Measurements from ENCODE around the gene CACNA1C. TPM values are rescaled to one million over a fixed set of nuclear protein-coding genes. Genes with fewer than 3 reads are reported as not detected.

Gene CACNA1C
- total and polyA plus RNA-seq, 2 donors = 0.71 TPM

DNA sequence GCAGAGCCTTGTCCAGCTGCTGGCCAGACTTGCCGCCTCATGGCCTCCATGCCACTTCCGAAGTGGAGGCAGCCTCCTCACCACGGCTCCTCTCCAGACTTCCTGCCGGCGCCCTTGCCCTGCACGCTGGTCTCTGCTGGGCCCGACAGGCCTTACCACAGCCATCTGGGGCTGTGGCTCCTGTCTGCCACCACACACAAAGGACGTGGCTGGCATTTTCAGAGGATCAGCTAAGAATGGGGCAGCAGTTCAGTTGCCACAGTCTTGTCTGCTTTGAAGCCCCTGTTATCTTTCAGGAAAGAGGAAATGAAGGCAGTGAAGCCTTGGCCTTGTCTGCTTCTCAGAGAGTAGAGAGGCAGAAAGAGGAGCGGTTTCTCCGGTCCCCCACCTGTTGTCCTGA, 564.0 kb downstream of the CACNA1C start:
- H3K27me3 ChIP-seq (ENCODE audit: control insufficient read depth in 2 of 2, insufficient read depth in 1 of 2, low read length in 1 of 2) = peaks cover 0 to 4% of the 10 kb centered on the region in 2 donors
- H3K4me3 ChIP-seq (ENCODE audit: low read length in 2 of 2) = no peak overlapping the region
- no peak overlapping the region for H3K27ac ChIP-seq (ENCODE audit: low read depth in 1 of 2, low read length in 1 of 2)
- no peaks in the 10 kb centered on the region for H3K9me3 ChIP-seq (ENCODE audit: control insufficient read depth in 2 of 2, insufficient read depth in 1 of 2, low read length in 1 of 2)
- WGBS = 11% methylated on average over 10 of the region's 10 CpGs
- H3K4me1 ChIP-seq (ENCODE audit: control insufficient read depth in 2 of 2, insufficient read depth in 2 of 2, low read length in 2 of 2) = peaks cover 2 to 38% of the 10 kb centered on the region in 2 donors
- H3K36me3 ChIP-seq (ENCODE audit: control insufficient read depth in 2 of 2, insufficient read depth in 2 of 2, low read length in 1 of 2) = no peaks in the 10 kb centered on the region
- peak in 1 of 9 donors; percentile 18 for DNase-seq (ENCODE audit: low read depth in 6 of 9, low spot score in 9 of 9)

DNA sequence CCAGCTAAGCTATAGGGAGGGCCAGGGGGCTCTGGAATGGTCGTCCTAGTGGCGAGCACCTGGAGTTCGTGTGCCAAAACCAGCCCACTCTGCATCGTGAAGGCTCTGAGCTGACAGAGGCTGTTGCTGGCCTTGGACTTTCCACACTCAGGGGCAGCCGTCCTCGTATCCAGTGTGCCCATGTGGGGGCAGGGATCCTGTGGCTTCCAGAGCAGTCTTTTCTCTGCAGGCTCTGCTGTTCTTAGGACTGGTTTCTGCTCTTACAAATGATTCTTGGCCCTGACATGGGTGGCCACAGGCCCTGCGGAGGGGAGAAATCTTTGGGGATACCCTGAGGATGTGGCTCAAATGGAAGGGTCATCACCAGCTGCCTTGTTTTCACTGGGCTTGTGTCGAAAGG, 564.6 kb downstream of the CACNA1C start:
- H3K9me3 ChIP-seq (ENCODE audit: control insufficient read depth in 2 of 2, insufficient read depth in 1 of 2, low read length in 1 of 2) = no peaks in the 10 kb centered on the region
- no peaks in the 10 kb centered on the region for H3K36me3 ChIP-seq (ENCODE audit: control insufficient read depth in 2 of 2, insufficient read depth in 2 of 2, low read length in 1 of 2)
- H3K4me1 ChIP-seq (ENCODE audit: control insufficient read depth in 2 of 2, insufficient read depth in 2 of 2, low read length in 2 of 2) = peaks cover 2 to 38% of the 10 kb centered on the region in 2 donors
- DNase-seq (ENCODE audit: low read depth in 6 of 9, low spot score in 9 of 9) = no peak
- no peak overlapping the region for H3K27ac ChIP-seq (ENCODE audit: low read depth in 1 of 2, low read length in 1 of 2)
- no peak overlapping the region for H3K4me3 ChIP-seq (ENCODE audit: low read length in 2 of 2)
- WGBS = 75% methylated on average over 8 of the region's 8 CpGs
- H3K27me3 ChIP-seq (ENCODE audit: control insufficient read depth in 2 of 2, insufficient read depth in 1 of 2, low read length in 1 of 2) = peaks cover 0 to 4% of the 10 kb centered on the region in 2 donors

DNA sequence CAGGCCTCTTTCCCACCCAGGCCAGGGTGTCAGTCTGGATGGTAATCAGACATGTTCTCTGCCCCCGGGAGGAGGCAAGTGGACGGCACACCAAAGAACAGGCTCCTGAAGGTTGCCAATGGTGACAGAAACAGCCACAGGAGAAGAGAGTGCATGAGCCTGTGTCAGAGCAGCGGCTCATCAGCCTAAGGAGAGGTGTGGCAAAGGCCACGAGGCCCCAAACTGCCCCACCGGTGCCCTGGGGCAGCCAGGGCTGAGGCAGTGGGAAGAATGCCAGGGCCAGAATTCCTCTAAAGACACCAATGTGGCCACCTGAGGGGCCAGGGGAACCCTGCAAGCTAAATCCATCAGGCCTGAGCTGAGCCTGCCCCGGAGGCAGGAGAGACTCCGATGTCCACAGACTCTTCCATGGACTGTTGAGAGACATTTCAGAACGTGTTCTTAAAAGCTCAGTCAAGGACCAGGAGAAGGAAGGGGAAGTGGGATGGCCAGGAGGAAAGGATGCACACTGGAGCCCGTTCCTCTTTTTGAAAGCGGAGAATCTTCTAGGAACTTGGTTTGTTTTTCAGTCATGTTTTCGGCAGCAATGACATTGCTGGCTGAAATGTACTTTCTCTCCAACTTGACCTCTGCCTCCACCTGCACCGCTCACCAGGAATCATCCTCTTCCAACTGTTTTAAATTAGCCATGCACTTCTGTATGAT, 565.7 kb downstream of the CACNA1C start:
- Histone ChIP-seq H3K9me3 (ENCODE audit: control insufficient read depth in 2 of 2, insufficient read depth in 1 of 2, low read length in 1 of 2) (no peaks in the 10 kb centered on the region), H3K4me1 (ENCODE audit: control insufficient read depth in 2 of 2, insufficient read depth in 2 of 2, low read length in 2 of 2) (peaks cover 2 to 38% of the 10 kb centered on the region in 2 donors), H3K36me3 (ENCODE audit: control insufficient read depth in 2 of 2, insufficient read depth in 2 of 2, low read length in 1 of 2) (no peaks in the 10 kb centered on the region), H3K4me3 (ENCODE audit: low read length in 2 of 2) (no peak overlapping the region), H3K27me3 (ENCODE audit: control insufficient read depth in 2 of 2, insufficient read depth in 1 of 2, low read length in 1 of 2) (peaks cover 0 to 4% of the 10 kb centered on the region in 2 donors), H3K27ac (ENCODE audit: low read depth in 1 of 2, low read length in 1 of 2) (no peak overlapping the region)
- no peak for DNase-seq (ENCODE audit: low read depth in 6 of 9, low spot score in 9 of 9)
- 86% methylated on average over 12 of the region's 12 CpGs for WGBS

DNA sequence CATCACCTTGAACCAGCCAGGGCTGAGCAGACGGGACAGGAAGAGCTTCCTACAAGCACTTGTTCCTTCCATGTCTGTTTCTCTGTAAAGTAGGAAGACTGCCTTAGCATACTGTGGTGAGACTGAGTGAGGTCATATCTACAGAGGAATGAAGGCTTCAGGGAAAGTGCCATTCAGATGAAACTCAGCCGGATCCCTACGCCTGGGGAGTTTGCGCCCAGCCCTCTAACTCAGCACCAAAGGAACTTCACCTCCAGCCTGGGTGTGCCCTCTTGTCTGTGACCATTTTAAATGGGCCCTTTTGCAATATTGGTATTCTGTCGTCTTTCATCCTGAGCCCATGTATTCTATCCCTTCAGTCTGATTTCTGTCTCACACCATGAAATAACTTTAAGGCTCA, 566.3 kb downstream of the CACNA1C start:
- H3K27ac ChIP-seq (ENCODE audit: low read depth in 1 of 2, low read length in 1 of 2) = no peak overlapping the region
- no peaks in the 10 kb centered on the region for H3K36me3 ChIP-seq (ENCODE audit: control insufficient read depth in 2 of 2, insufficient read depth in 2 of 2, low read length in 1 of 2)
- no peak overlapping the region for H3K4me3 ChIP-seq (ENCODE audit: low read length in 2 of 2)
- peaks cover 2 to 34% of the 10 kb centered on the region in 2 donors for H3K4me1 ChIP-seq (ENCODE audit: control insufficient read depth in 2 of 2, insufficient read depth in 2 of 2, low read length in 2 of 2)
- no peak for DNase-seq (ENCODE audit: low read depth in 6 of 9, low spot score in 9 of 9)
- peaks cover 0 to 4% of the 10 kb centered on the region in 2 donors for H3K27me3 ChIP-seq (ENCODE audit: control insufficient read depth in 2 of 2, insufficient read depth in 1 of 2, low read length in 1 of 2)
- no peaks in the 10 kb centered on the region for H3K9me3 ChIP-seq (ENCODE audit: control insufficient read depth in 2 of 2, insufficient read depth in 1 of 2, low read length in 1 of 2)
- 97% methylated on average over 5 of the region's 5 CpGs for WGBS

DNA sequence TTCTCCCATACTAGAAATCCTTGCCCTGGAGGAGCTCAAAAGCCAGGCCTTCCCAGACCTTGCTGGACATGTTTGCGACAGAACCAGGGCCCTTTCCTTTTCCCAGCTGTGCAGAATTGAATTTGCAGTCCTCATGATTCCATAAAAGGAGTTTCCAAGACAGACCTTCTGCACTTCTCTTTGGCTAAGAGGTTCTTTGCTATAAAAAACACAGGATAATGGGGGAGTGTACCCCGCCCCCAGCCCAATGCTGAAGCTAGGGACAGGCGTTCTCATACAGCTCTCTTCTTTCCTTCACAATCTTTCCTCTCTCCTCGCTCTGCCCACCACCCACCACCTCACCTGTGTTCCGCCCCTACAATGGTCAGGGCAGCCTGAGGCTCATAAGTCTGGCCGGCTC, 569.7 kb downstream of the CACNA1C start:
- DNase-seq (ENCODE audit: low read depth in 6 of 9, low spot score in 9 of 9) = no peak
- peaks cover 0 to 1% of the 10 kb centered on the region in 2 donors for H3K9me3 ChIP-seq (ENCODE audit: control insufficient read depth in 2 of 2, insufficient read depth in 1 of 2, low read length in 1 of 2)
- no peaks in the 10 kb centered on the region for H3K36me3 ChIP-seq (ENCODE audit: control insufficient read depth in 2 of 2, insufficient read depth in 2 of 2, low read length in 1 of 2)
- no peak overlapping the region for H3K4me3 ChIP-seq (ENCODE audit: low read length in 2 of 2)
- no peak overlapping the region for H3K27ac ChIP-seq (ENCODE audit: low read depth in 1 of 2, low read length in 1 of 2)
- no peaks in the 10 kb centered on the region for H3K27me3 ChIP-seq (ENCODE audit: control insufficient read depth in 2 of 2, insufficient read depth in 1 of 2, low read length in 1 of 2)
- peaks cover 5 to 38% of the 10 kb centered on the region in 2 donors for H3K4me1 ChIP-seq (ENCODE audit: control insufficient read depth in 2 of 2, insufficient read depth in 2 of 2, low read length in 2 of 2)
- 97% methylated on average over 6 of the region's 6 CpGs for WGBS

DNA sequence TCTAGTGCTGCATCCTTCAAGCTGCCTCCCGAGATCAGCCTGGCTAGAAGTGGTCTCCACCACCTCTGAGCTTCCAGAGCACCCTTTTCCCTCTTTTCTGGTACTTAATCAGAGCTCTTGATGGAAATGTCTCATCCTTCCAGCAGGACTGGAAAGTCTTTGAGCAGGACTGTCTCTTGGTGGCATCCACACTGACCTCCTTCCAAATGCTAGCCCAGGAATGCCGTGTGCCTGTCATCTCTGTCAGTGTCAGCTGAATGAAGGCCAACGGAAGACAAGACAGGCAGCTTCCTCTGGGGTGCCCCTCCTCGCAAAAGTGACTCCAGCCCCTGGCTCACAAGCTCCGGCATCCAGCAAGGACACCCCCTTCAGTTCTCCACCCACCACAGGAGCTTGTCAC, 570.7 kb downstream of the CACNA1C start:
- 95% methylated on average over 5 of the region's 5 CpGs for WGBS
- DNase-seq (ENCODE audit: low read depth in 6 of 9, low spot score in 9 of 9) = no peak
- no peak overlapping the region for H3K4me3 ChIP-seq (ENCODE audit: low read length in 2 of 2)
- H3K9me3 ChIP-seq (ENCODE audit: control insufficient read depth in 2 of 2, insufficient read depth in 1 of 2, low read length in 1 of 2) = peaks cover 0 to 6% of the 10 kb centered on the region in 2 donors
- no peak overlapping the region for H3K27ac ChIP-seq (ENCODE audit: low read depth in 1 of 2, low read length in 1 of 2)
- peaks cover 5 to 38% of the 10 kb centered on the region in 2 donors for H3K4me1 ChIP-seq (ENCODE audit: control insufficient read depth in 2 of 2, insufficient read depth in 2 of 2, low read length in 2 of 2)
- H3K36me3 ChIP-seq (ENCODE audit: control insufficient read depth in 2 of 2, insufficient read depth in 2 of 2, low read length in 1 of 2) = no peaks in the 10 kb centered on the region
- no peaks in the 10 kb centered on the region for H3K27me3 ChIP-seq (ENCODE audit: control insufficient read depth in 2 of 2, insufficient read depth in 1 of 2, low read length in 1 of 2)

DNA sequence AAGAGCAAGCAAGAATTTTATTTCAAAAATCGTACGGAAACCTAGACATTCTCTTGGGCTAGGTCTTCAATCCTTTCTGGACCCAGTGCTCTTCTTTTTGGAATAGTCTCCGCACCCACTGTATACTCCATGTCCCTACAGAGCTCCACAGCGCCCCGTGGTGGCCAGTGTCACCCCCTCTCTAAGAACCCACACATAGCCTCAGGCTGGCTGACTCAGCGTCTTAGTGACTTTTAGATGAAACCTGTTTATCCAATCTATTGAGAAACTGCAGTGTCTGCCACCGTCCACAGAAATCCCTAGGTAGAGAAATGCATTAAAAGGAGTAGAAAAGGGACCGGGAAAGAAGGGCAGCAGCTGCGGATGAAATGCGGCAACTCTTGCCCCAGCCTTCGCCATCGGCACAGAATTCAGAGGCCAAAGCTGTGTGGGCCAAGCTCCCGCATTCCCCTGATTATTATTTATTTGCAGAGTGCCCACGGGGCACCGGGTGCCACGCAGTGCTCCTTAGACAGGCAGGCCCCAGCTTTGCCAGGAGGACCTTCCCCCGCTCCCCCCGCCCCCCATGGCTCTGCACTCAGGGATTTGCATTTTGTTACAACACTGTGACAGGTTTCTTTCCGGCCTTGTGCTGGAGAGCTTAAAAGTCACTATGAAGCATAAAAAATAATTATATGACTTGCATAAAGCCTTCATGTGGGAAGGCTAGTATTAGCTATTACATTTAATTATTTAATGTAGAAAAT, 571.9 kb downstream of the CACNA1C start:
- H3K4me1 ChIP-seq (ENCODE audit: control insufficient read depth in 2 of 2, insufficient read depth in 2 of 2, low read length in 2 of 2) = peaks cover 5 to 37% of the 10 kb centered on the region in 2 donors
- no peaks in the 10 kb centered on the region for H3K36me3 ChIP-seq (ENCODE audit: control insufficient read depth in 2 of 2, insufficient read depth in 2 of 2, low read length in 1 of 2)
- WGBS = 76% methylated on average over 19 of the region's 19 CpGs
- H3K4me3 ChIP-seq (ENCODE audit: low read length in 2 of 2) = no peak overlapping the region
- H3K9me3 ChIP-seq (ENCODE audit: control insufficient read depth in 2 of 2, insufficient read depth in 1 of 2, low read length in 1 of 2) = peaks cover 0 to 6% of the 10 kb centered on the region in 2 donors
- H3K27me3 ChIP-seq (ENCODE audit: control insufficient read depth in 2 of 2, insufficient read depth in 1 of 2, low read length in 1 of 2) = no peaks in the 10 kb centered on the region
- no peak for DNase-seq (ENCODE audit: low read depth in 6 of 9, low spot score in 9 of 9)
- no peak overlapping the region for H3K27ac ChIP-seq (ENCODE audit: low read depth in 1 of 2, low read length in 1 of 2)

DNA sequence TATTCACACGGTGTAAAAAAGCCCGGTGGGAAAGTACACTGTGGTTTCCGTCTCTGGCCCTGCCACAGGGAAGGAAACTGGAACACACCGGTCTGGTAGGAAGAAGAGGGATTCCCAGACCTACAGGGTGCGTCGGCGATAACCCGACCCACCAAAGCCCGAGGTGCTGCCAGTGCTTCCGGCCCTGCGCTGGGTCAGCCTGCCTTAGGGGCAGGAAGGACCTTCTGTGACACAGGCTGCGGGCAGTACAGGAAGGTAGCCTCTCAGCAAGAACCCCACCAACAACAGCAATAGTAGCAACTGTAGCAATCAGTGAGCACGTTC, 572.5 kb downstream of the CACNA1C start:
- Histone ChIP-seq H3K4me1 (ENCODE audit: control insufficient read depth in 2 of 2, insufficient read depth in 2 of 2, low read length in 2 of 2) (peaks cover 5 to 36% of the 10 kb centered on the region in 2 donors), H3K27ac (ENCODE audit: low read depth in 1 of 2, low read length in 1 of 2) (no peak overlapping the region), H3K27me3 (ENCODE audit: control insufficient read depth in 2 of 2, insufficient read depth in 1 of 2, low read length in 1 of 2) (no peaks in the 10 kb centered on the region), H3K9me3 (ENCODE audit: control insufficient read depth in 2 of 2, insufficient read depth in 1 of 2, low read length in 1 of 2) (peaks cover 0 to 6% of the 10 kb centered on the region in 2 donors), H3K36me3 (ENCODE audit: control insufficient read depth in 2 of 2, insufficient read depth in 2 of 2, low read length in 1 of 2) (no peaks in the 10 kb centered on the region), H3K4me3 (ENCODE audit: low read length in 2 of 2) (no peak overlapping the region)
- 33% methylated on average over 13 of the region's 13 CpGs for WGBS
- DNase-seq (ENCODE audit: low read depth in 6 of 9, low spot score in 9 of 9) = no peak

DNA sequence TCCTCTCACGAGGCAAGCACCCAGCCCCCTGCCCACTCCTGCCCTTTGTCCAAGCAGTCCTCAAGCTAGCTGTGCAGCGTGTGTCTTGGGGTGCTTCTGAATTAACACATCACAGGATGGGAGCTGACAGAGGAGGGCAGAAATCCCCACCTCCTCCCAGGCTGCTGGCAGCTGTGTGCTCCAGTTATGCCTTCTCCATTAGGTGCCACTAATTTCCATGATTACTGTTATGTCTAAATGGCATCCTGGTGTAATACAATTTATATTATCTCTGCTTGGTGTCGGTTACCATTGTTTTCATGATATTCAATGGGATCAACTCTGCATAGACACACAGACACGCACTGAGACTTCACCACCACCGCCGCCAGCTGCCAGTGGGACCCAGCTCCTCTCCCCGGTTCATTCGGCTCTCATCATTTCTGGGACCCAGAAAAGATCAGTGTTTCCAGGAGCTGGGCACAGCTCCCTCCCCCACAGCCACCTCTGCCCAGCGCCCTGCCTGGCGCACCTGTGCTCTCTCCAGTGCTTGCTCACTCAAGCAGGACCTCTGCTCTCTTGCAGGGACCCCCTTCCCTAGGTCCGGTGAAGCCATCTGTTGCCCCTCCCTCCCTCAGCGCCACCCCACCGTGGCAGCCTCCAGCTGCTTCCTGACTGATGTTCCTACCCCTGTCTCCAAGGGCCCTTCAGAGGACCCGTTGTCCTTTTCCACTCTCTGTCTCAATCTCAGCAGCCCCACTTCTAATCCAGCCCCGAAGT, 574.5 kb downstream of the CACNA1C start:
- Histone ChIP-seq H3K36me3 (ENCODE audit: control insufficient read depth in 2 of 2, insufficient read depth in 2 of 2, low read length in 1 of 2) (no peaks in the 10 kb centered on the region), H3K4me1 (ENCODE audit: control insufficient read depth in 2 of 2, insufficient read depth in 2 of 2, low read length in 2 of 2) (peaks cover 5 to 32% of the 10 kb centered on the region in 2 donors), H3K27ac (ENCODE audit: low read depth in 1 of 2, low read length in 1 of 2) (no peak overlapping the region), H3K4me3 (ENCODE audit: low read length in 2 of 2) (no peak overlapping the region), H3K9me3 (ENCODE audit: control insufficient read depth in 2 of 2, insufficient read depth in 1 of 2, low read length in 1 of 2) (peaks cover 0 to 6% of the 10 kb centered on the region in 2 donors), H3K27me3 (ENCODE audit: control insufficient read depth in 2 of 2, insufficient read depth in 1 of 2, low read length in 1 of 2) (no peaks in the 10 kb centered on the region)
- DNase-seq (ENCODE audit: low read depth in 6 of 9, low spot score in 9 of 9) = no peak
- 48% methylated on average over 15 of the region's 15 CpGs for WGBS

Measured in thymus (tissue), 11 donors.